GM23248 (cell line): ENCODE data around the gene NR5A2.

Source experiments
- EZH2 ChIP-seq: fragments of 200-600 bp; sonication (generic); IDR thresholded peaks from 2 replicates; pipeline ENCODE4 v1.6.1; 2018; ENCODE audit warnings: antibody characterized with exemption, mild to moderate bottlenecking; ENCODE audit not compliant: insufficient read depth, poor library complexity, severe bottlenecking
- EZH2phosphoT487 ChIP-seq: fragments of 200-600 bp; sonication (generic); IDR thresholded peaks from 2 replicates; pipeline ENCODE4 v1.6.1; 2018; ENCODE audit warnings: antibody characterized with exemption, moderate library complexity, mild to moderate bottlenecking, low read depth; ENCODE audit not compliant: insufficient read depth

DNA sequence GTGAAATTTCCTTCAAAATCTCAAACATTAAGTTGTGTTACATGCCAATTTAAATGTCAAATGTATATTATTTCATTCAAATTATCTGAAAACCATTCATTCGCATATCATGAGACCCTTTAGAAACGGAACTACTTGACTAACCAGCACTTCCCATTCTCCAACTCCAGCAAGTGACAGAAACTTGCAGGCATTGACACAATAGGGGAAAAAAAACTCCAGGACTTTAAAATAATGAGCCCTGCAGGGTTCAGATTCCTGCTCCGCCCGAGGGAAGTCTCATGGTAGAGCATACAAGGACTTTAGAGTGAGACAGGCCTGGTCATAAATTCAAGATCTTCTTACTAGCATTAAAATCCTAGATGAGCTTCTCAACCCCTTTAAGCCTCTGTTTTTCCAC is 138.9 kb downstream of the NR5A2 start:
- TF ChIP-seq EZH2 = no peak
- TF ChIP-seq EZH2phosphoT487 = no peak
